GM12801 (cell line): ENCODE results near the gene MYRIP.

ENCODE experiments used
- CTCF ChIP-seq: IDR thresholded peaks from one replicate; pipeline ENCODE4 v1.5.1; 2011; ENCODE audit warnings: control low read depth; ENCODE audit not compliant: insufficient read length; ENCODE audit errors: extremely low read depth

The MYRIP gene

GRCh38 chr3:40108643-40109042, 299.2 kb downstream of the MYRIP start:
- TF ChIP-seq CTCF, result no peak

- no peak for TF ChIP-seq CTCF
Observed at GRCh38 chr3:40109641-40110490, 300.5 kb downstream of the MYRIP start.

GRCh38 chr3:40116478-40117177, 307.2 kb downstream of the MYRIP start:
- TF ChIP-seq CTCF, result no peak

GRCh38 chr3:40118091-40118490, 308.7 kb downstream of the MYRIP start:
- TF ChIP-seq CTCF, result no peak

- no peak for TF ChIP-seq CTCF
Observed at GRCh38 chr3:40120067-40120692, 310.8 kb downstream of the MYRIP start.

- TF ChIP-seq CTCF, result no peak
Observed at GRCh38 chr3:40120806-40121205, 311.4 kb downstream of the MYRIP start.

- no peak for TF ChIP-seq CTCF
Observed at GRCh38 chr3:40124918-40125317, 315.5 kb downstream of the MYRIP start.
